GM12891 (cell line): ENCODE data around the gene CYP26A1.

Source experiments
- PAX5 ChIP-seq: IDR thresholded peaks from 2 replicates; pipeline ENCODE4 v1.6.1; 2011; ENCODE audit warnings: low read length, moderate library complexity, mild to moderate bottlenecking; ENCODE audit not compliant: insufficient read depth, severe bottlenecking
- POLR2A ChIP-seq: IDR thresholded peaks from 2 replicates; pipeline ENCODE4 v1.6.1; 2011; ENCODE audit warnings: low read depth, low read length, control low read depth
- POLR2AphosphoS5 ChIP-seq: IDR thresholded peaks from 2 replicates; pipeline ENCODE4 v1.6.1; 2011; ENCODE audit warnings: low read depth, low read length, control low read depth
- POU2F2 ChIP-seq: IDR thresholded peaks from 2 replicates; pipeline ENCODE4 v1.6.1; 2011; ENCODE audit warnings: low read depth, mild to moderate bottlenecking, control low read depth, low read length, moderate library complexity

DNA sequence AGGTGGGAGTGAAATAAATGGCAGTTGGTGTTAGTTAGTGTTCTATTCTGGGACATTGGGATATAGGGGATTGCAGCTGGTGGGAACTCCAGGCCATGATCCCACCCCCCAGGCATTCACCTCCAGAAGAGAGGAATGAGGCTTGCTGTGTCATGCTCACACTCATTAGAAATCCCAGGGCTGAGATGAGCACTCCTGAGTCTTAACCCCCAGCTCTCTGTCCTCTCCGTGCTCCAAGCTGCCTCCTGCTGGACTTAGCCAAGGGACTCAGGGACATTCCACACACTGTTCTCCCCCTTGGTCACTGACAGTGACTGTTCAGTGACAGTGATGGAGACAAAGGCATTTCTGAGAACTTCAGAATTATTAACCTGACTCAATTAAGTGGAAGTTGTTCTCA lies 21.5 kb downstream of the CYP26A1 start:
- TF ChIP-seq POU2F2: no peak
- no peak for TF ChIP-seq POLR2A
- TF ChIP-seq POLR2AphosphoS5: no peak
- TF ChIP-seq PAX5: no peak
